Measurements from ENCODE around the gene ACVR1C. TPM values are rescaled to one million over a fixed set of nuclear protein-coding genes. Genes with fewer than 3 reads are reported as not detected.
A peak's percentile ranks its signal among the peaks of the same experiment; 100 is the strongest.

ACVR1C gene
- total RNA-seq, 1 experiment from 2014 or later = 0.99 TPM

GRCh38 chr2:157501026-157501425, 127.6 kb downstream of the ACVR1C start:
- BruUV-seq (replicated peaks) = no TSS peak

GRCh38 chr2:157500334-157500733, 128.3 kb downstream of the ACVR1C start:
- Mint-ChIP-seq H3K4me3 (ENCODE audit: low read depth, unreplicated experiment) (no peak overlapping the region), H3K27me3 (ENCODE audit: unreplicated experiment) (no peaks in the 10 kb centered on the region), H3K36me3 (ENCODE audit: insufficient read depth, unreplicated experiment) (no peaks in the 10 kb centered on the region), H3K9me3 (ENCODE audit: low read depth, unreplicated experiment) (no peaks in the 10 kb centered on the region), H3K27ac (ENCODE audit: unreplicated experiment) (no peak overlapping the region), H3K4me1 (ENCODE audit: low read depth, unreplicated experiment) (no peaks in the 10 kb centered on the region)
- no TSS peak for BruUV-seq (replicated peaks)
- no peak for DNase-seq
- no peak for TF ChIP-seq CTCF (IDR thresholded peaks at IDR 0.05; ENCODE audit: unreplicated experiment)
- CTCF ChIA-PET = no interaction called here
- intact Hi-C loops (cut with micrococcal nuclease; ENCODE audit: unreplicated experiment) = no loop called here

More at GRCh38 chr2:157501026-157501425, 127.6 kb downstream of the ACVR1C start:
- no peak for DNase-seq
- no peak for TF ChIP-seq CTCF (IDR thresholded peaks at IDR 0.05; ENCODE audit: unreplicated experiment)
- CTCF ChIA-PET = interaction anchor here (0.6 kb wide), 1 partner anchor 42 kb away, joined by 4 read pairs; no protein-coding TSS in a partner anchor
- H3K36me3 Mint-ChIP-seq (ENCODE audit: insufficient read depth, unreplicated experiment) = no peaks in the 10 kb centered on the region
- H3K4me1 Mint-ChIP-seq (ENCODE audit: low read depth, unreplicated experiment) = no peaks in the 10 kb centered on the region
- intact Hi-C loops (cut with micrococcal nuclease; ENCODE audit: unreplicated experiment) = no loop called here
- H3K4me3 Mint-ChIP-seq (ENCODE audit: low read depth, unreplicated experiment) = no peak overlapping the region
- H3K27me3 Mint-ChIP-seq (ENCODE audit: unreplicated experiment) = no peaks in the 10 kb centered on the region
- H3K27ac Mint-ChIP-seq (ENCODE audit: unreplicated experiment) = no peak overlapping the region
- no peaks in the 10 kb centered on the region for H3K9me3 Mint-ChIP-seq (ENCODE audit: low read depth, unreplicated experiment)

GRCh38 chr2:157498483-157498882, 130.2 kb downstream of the ACVR1C start:
- Mint-ChIP-seq H3K27ac (ENCODE audit: unreplicated experiment) (no peak overlapping the region), H3K36me3 (ENCODE audit: insufficient read depth, unreplicated experiment) (no peaks in the 10 kb centered on the region), H3K27me3 (ENCODE audit: unreplicated experiment) (no peaks in the 10 kb centered on the region), H3K4me1 (ENCODE audit: low read depth, unreplicated experiment) (no peaks in the 10 kb centered on the region), H3K9me3 (ENCODE audit: low read depth, unreplicated experiment) (no peaks in the 10 kb centered on the region), H3K4me3 (ENCODE audit: low read depth, unreplicated experiment) (no peak overlapping the region)
- no peak for TF ChIP-seq CTCF (IDR thresholded peaks at IDR 0.05; ENCODE audit: unreplicated experiment)
- no TSS peak for BruUV-seq (replicated peaks)
- CTCF ChIA-PET = no interaction called here
- intact Hi-C loops (cut with micrococcal nuclease; ENCODE audit: unreplicated experiment) = loop anchor here (10.0 kb wide), 1 partner anchor 246 kb away; no protein-coding TSS in a partner anchor
- DNase-seq = no peak

- intact Hi-C loops (cut with micrococcal nuclease; ENCODE audit: unreplicated experiment) = loop anchor here (1.0 to 10.0 kb wide), 2 partner anchors 96 to 247 kb away; no protein-coding TSS in a partner anchor
- H3K9me3 Mint-ChIP-seq (ENCODE audit: low read depth, unreplicated experiment) = no peaks in the 10 kb centered on the region
- H3K27me3 Mint-ChIP-seq (ENCODE audit: unreplicated experiment) = peaks cover 7% of the 10 kb centered on the region
- DNase-seq = no peak
- BruUV-seq (replicated peaks) = no TSS peak
- peak; percentile 47 for TF ChIP-seq CTCF (IDR thresholded peaks at IDR 0.05; ENCODE audit: unreplicated experiment)
- H3K27ac Mint-ChIP-seq (ENCODE audit: unreplicated experiment) = no peak overlapping the region
- CTCF ChIA-PET = no interaction called here
- H3K4me3 Mint-ChIP-seq (ENCODE audit: low read depth, unreplicated experiment) = no peak overlapping the region
- H3K36me3 Mint-ChIP-seq (ENCODE audit: insufficient read depth, unreplicated experiment) = no peaks in the 10 kb centered on the region
- H3K4me1 Mint-ChIP-seq (ENCODE audit: low read depth, unreplicated experiment) = no peaks in the 10 kb centered on the region
Observed at GRCh38 chr2:157497638-157498314, 130.9 kb downstream of the ACVR1C start.

Data from Calu3 (cell line).